ENCODE results near the gene TSC22D1. TPM values are rescaled to one million over a fixed set of nuclear protein-coding genes. Genes with fewer than 3 reads are reported as not detected.

Gene TSC22D1
- total and polyA plus RNA-seq, 2 experiments from 2014 or later: 173 to 195 TPM

DNA sequence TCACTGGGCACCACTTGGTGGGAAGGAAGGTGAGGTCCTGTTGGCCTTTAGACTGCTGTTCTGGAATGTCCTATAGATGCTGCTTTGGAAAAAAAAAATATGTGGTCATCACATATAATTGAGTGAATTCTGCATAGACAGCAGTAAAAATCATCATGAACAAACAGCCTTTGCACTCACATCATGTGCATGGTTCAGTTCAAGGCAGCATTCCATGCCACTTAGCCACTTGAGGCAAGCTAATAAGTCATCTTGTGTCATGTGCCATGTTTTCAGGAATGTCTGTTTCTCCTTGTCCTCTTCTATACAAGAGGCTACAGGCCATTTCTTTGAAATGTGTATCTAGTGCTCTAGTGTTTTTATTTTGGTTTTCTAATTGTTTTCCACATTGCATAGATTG is 43.9 kb upstream of the TSC22D1 start:
- Histone ChIP-seq H3K9me2 (replicated peaks; ENCODE audit: insufficient read depth) (no peaks in the 10 kb centered on the region), H3K4me3 (no peak overlapping the region), H3K27me3 (no peaks in the 10 kb centered on the region), H3K79me2 (no peaks in the 10 kb centered on the region), H3K4me2 (no peak overlapping the region), H3K4me1 (ENCODE audit: insufficient read depth) (no peaks in the 10 kb centered on the region), H2AFZ (no peak overlapping the region), H4K20me1 (ENCODE audit: insufficient read depth, poor library complexity, severe bottlenecking) (no peaks in the 10 kb centered on the region), H3K27ac (peak overlapping the region; percentile 78), H3K9me3 (ENCODE audit: low read depth) (no peaks in the 10 kb centered on the region), H3K36me3 (replicated peaks; ENCODE audit: insufficient read depth, low read depth) (no peaks in the 10 kb centered on the region)
- peak; percentile 44 for DNase-seq (ENCODE audit: low spot score)
- no peak for TF ChIP-seq EZH2 (IDR thresholded peaks at IDR 0.05; ENCODE audit: borderline replicate concordance)
- TF ChIP-seq EZH2phosphoT487 (IDR thresholded peaks at IDR 0.05; ENCODE audit: low read depth, severe bottlenecking, unreplicated experiment): no peak
- TF ChIP-seq, protein P1, sequence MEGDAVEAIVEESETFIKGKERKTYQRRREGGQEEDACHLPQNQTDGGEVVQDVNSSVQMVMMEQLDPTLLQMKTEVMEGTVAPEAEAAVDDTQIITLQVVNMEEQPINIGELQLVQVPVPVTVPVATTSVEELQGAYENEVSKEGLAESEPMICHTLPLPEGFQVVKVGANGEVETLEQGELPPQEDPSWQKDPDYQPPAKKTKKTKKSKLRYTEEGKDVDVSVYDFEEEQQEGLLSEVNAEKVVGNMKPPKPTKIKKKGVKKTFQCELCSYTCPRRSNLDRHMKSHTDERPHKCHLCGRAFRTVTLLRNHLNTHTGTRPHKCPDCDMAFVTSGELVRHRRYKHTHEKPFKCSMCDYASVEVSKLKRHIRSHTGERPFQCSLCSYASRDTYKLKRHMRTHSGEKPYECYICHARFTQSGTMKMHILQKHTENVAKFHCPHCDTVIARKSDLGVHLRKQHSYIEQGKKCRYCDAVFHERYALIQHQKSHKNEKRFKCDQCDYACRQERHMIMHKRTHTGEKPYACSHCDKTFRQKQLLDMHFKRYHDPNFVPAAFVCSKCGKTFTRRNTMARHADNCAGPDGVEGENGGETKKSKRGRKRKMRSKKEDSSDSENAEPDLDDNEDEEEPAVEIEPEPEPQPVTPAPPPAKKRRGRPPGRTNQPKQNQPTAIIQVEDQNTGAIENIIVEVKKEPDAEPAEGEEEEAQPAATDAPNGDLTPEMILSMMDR (IDR thresholded peaks at IDR 0.05; ENCODE audit: poor library complexity): no peak

DNA sequence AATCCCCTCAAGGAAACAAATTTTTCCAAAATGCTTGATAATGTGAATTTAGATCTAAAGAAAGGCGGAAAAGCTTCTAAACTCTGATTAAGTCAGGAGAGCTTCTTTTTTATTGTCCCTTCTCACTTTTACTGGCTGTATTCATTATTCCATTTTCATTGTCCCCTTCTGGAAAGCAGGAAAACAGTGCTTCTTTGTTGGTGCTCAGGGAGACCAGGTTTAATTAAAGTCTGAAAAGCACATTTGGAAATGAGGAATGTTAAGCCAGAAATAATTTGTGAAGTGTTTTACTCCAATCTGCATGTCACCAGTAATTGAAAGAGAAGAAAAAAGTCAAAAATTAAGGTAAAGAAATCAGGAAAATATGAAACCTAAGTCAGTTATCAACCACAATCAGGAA is 43.5 kb upstream of the TSC22D1 start:
- no peaks in the 10 kb centered on the region for H3K9me3 ChIP-seq (ENCODE audit: low read depth)
- DNase-seq (ENCODE audit: low spot score): no peak
- peak overlapping the region; percentile 78 for H3K27ac ChIP-seq

DNA sequence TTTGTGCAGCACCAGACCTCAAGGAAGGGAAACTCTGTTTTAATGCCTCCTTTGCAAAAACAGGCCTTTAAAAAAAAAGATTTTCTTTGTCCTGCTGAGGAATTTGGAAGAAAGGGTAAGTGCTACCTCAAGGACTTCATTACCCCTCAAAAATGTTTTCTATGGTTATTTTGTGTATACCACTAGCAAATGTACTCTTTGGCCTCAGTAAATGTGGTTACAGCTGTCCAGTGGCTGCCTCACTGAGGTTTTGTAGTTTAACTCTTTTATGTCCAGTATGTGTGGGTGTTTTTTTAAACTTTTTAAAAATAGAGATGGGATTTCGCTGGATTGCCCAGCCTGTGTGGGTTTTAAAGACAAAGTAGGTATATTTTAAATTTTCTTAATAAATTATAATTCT is 42.2 kb upstream of the TSC22D1 start:
- no peak overlapping the region for H3K4me3 ChIP-seq
- no peaks in the 10 kb centered on the region for H4K20me1 ChIP-seq (ENCODE audit: insufficient read depth, poor library complexity, severe bottlenecking)
- WGBS (ENCODE audit: low lambda C conversion rate, missing lambda C conversion rate): 88% methylated on average over 1 of the region's 1 CpG
- no peaks in the 10 kb centered on the region for H3K9me3 ChIP-seq (ENCODE audit: low read depth)
- H3K79me2 ChIP-seq: no peaks in the 10 kb centered on the region
- H3K27ac ChIP-seq: no peak overlapping the region
- no peaks in the 10 kb centered on the region for H3K27me3 ChIP-seq
- no peaks in the 10 kb centered on the region for H3K9me2 ChIP-seq (replicated peaks; ENCODE audit: insufficient read depth)
- no peak overlapping the region for H3K4me2 ChIP-seq
- H2AFZ ChIP-seq: no peak overlapping the region
- TF ChIP-seq, protein P1 (IDR thresholded peaks at IDR 0.05; ENCODE audit: poor library complexity): no peak
- TF ChIP-seq EZH2 (IDR thresholded peaks at IDR 0.05; ENCODE audit: borderline replicate concordance) (no peak), EZH2phosphoT487 (IDR thresholded peaks at IDR 0.05; ENCODE audit: low read depth, severe bottlenecking, unreplicated experiment) (no peak)
- H3K4me1 ChIP-seq (ENCODE audit: insufficient read depth): no peaks in the 10 kb centered on the region
- no peak for DNase-seq (ENCODE audit: low spot score)
- no peaks in the 10 kb centered on the region for H3K36me3 ChIP-seq (replicated peaks; ENCODE audit: insufficient read depth, low read depth)

More for the DNA sequence above, 43.5 kb upstream of the TSC22D1 start:
- H2AFZ ChIP-seq: no peak overlapping the region
- H3K4me2 ChIP-seq: no peak overlapping the region
- H3K79me2 ChIP-seq: no peaks in the 10 kb centered on the region
- no peaks in the 10 kb centered on the region for H4K20me1 ChIP-seq (ENCODE audit: insufficient read depth, poor library complexity, severe bottlenecking)
- H3K4me1 ChIP-seq (ENCODE audit: insufficient read depth): no peaks in the 10 kb centered on the region
- no peak overlapping the region for H3K4me3 ChIP-seq
- TF ChIP-seq, protein P1 (IDR thresholded peaks at IDR 0.05; ENCODE audit: poor library complexity): no peak
- no peak for TF ChIP-seq EZH2 (IDR thresholded peaks at IDR 0.05; ENCODE audit: borderline replicate concordance)
- no peak for TF ChIP-seq EZH2phosphoT487 (IDR thresholded peaks at IDR 0.05; ENCODE audit: low read depth, severe bottlenecking, unreplicated experiment)
- no peaks in the 10 kb centered on the region for H3K36me3 ChIP-seq (replicated peaks; ENCODE audit: insufficient read depth, low read depth)
- H3K27me3 ChIP-seq: no peaks in the 10 kb centered on the region
- WGBS (ENCODE audit: low lambda C conversion rate, missing lambda C conversion rate): 96% methylated on average over 1 of the region's 1 CpG
- no peaks in the 10 kb centered on the region for H3K9me2 ChIP-seq (replicated peaks; ENCODE audit: insufficient read depth)

DNA sequence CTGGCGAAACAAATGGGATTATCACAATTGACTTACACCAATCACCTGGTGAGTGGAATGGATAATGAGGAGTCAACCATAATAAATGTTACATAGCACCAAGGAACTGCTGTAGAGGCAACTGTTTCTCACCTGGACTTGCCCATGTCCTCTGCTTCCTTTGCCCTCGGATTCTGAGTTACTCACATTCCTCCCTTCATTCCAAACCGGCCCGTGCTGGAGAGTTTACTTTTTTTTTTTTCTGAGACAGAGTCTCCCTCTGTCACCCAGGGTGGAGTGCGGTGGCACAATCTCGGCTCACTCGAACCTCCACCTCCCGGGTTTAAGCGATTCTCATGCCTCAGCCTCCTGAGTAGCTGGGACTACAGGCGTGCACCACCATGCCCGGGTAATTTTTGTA is 41.5 kb upstream of the TSC22D1 start:
- Histone ChIP-seq H3K4me1 (ENCODE audit: insufficient read depth) (no peaks in the 10 kb centered on the region), H3K4me3 (no peak overlapping the region), H3K36me3 (replicated peaks; ENCODE audit: insufficient read depth, low read depth) (no peaks in the 10 kb centered on the region), H3K4me2 (no peak overlapping the region), H2AFZ (no peak overlapping the region), H3K9me3 (ENCODE audit: low read depth) (no peaks in the 10 kb centered on the region), H3K79me2 (no peaks in the 10 kb centered on the region), H3K27me3 (no peaks in the 10 kb centered on the region), H4K20me1 (ENCODE audit: insufficient read depth, poor library complexity, severe bottlenecking) (no peaks in the 10 kb centered on the region), H3K9me2 (replicated peaks; ENCODE audit: insufficient read depth) (no peaks in the 10 kb centered on the region), H3K27ac (no peak overlapping the region)
- DNase-seq (ENCODE audit: low spot score): no peak
- WGBS (ENCODE audit: low lambda C conversion rate, missing lambda C conversion rate): 71% methylated on average over 11 of the region's 11 CpGs
- TF ChIP-seq EZH2 (IDR thresholded peaks at IDR 0.05; ENCODE audit: borderline replicate concordance) (no peak), EZH2phosphoT487 (IDR thresholded peaks at IDR 0.05; ENCODE audit: low read depth, severe bottlenecking, unreplicated experiment) (no peak)
- TF ChIP-seq, protein P1 (IDR thresholded peaks at IDR 0.05; ENCODE audit: poor library complexity): no peak

All from hepatocyte (in vitro differentiated cells).